B cell (primary cell): ENCODE data around the gene ABLIM3. TPM values are rescaled to one million over a fixed set of nuclear protein-coding genes. Genes with fewer than 3 reads are reported as not detected.

ENCODE experiments used
- ATAC-seq: fragments of 200-7000 bp; cut with Tn5 transposase; one replicate; pipeline ENCODE4 v1.10.0; 2021; ENCODE audit warnings: low read depth, mild to moderate bottlenecking, moderate number of reproducible peaks, moderate library complexity
- CTCF ChIA-PET: fragments of 350-600 bp; sonication (Branson Sonifier 250); formaldehyde crosslinking; loops from one replicate; lab custom pipeline; 2021; ENCODE audit warnings: antibody characterized with exemption, inconsistent platforms; lab: Charles Lee
- POLR2A ChIA-PET: fragments of 350-600 bp; sonication (Branson Sonifier 250); formaldehyde crosslinking; loops from one replicate; lab custom pipeline; 2021; ENCODE audit warnings: antibody characterized with exemption; lab: Charles Lee
- DNase-seq: peaks from one replicate; pipeline ENCODE4 v3.0.0; 2013
- H2AFZ ChIP-seq: 2 replicates; pipeline ENCODE4 v1.6.1; 2012; ENCODE audit warnings: mild to moderate bottlenecking, low read depth, low read length; ENCODE audit not compliant: insufficient read depth, poor library complexity, severe bottlenecking
- H3K27ac ChIP-seq, 2 donors: 1 replicate in 1 of 2; 2 replicates in 1 of 2; pipeline ENCODE4 v1.5.1; 2012 to 2013; ENCODE audit warnings: low read length in 2 of 2, mild to moderate bottlenecking in 2 of 2, moderate library complexity in 1 of 2
- H3K27me3 ChIP-seq, 4 experiments: fragments of 200-600 bp in 1 of 4; sonication (generic) in 1 of 4; replicated peaks in 1 of 4; 1 replicate in 2 of 4; 2 replicates in 2 of 4; pipeline versions ENCODE4 v1.6.1 to v1.7.0; 2013 to 2016; ENCODE audit warnings: low read length in 3 of 4, mild to moderate bottlenecking in 2 of 4, mixed read lengths in 1 of 4, moderate library complexity in 1 of 4; ENCODE audit not compliant: insufficient read depth in 4 of 4, control insufficient read depth in 3 of 4; ENCODE audit errors: control extremely low read depth in 1 of 4
- H3K36me3 ChIP-seq, 2 experiments: replicated peaks in 1 of 2; 1 replicate in 1 of 2; 2 replicates in 1 of 2; pipeline versions ENCODE4 v1.6.1 to v1.7.1; 2013; ENCODE audit warnings: low read length in 1 of 2; ENCODE audit not compliant: insufficient read depth in 2 of 2, control insufficient read depth in 1 of 2; ENCODE audit errors: control extremely low read depth in 1 of 2, extremely low read depth in 1 of 2
- H3K4me1 ChIP-seq, 2 donors: fragments of 200-600 bp in 1 of 2; sonication (generic) in 1 of 2; 1 replicate in 1 of 2; 2 replicates in 1 of 2; pipeline versions ENCODE4 v1.5.1 to v1.6.1; 2013 to 2017; ENCODE audit warnings: low read length in 2 of 2; ENCODE audit not compliant: control insufficient read depth in 2 of 2, insufficient read depth in 2 of 2
- H3K4me2 ChIP-seq: replicated peaks from 2 replicates; pipeline ENCODE3; 2012; ENCODE audit warnings: mild to moderate bottlenecking, low read depth, low read length; ENCODE audit not compliant: poor library complexity, severe bottlenecking
- H3K4me3 ChIP-seq, 5 experiments: fragments of 200-600 bp in 1 of 5; sonication (generic) in 1 of 5; 1 replicate in 3 of 5; 2 replicates in 2 of 5; pipeline versions ENCODE4 v1.5.1 to v1.7.0; 2011 to 2016; ENCODE audit warnings: low read length in 4 of 5, mild to moderate bottlenecking in 4 of 5, low read depth in 2 of 5, control low read depth in 1 of 5, moderate library complexity in 1 of 5; ENCODE audit not compliant: insufficient read depth in 1 of 5; ENCODE audit errors: control extremely low read depth in 1 of 5, extremely low read depth in 1 of 5
- H3K79me2 ChIP-seq: fragments of 200-600 bp; sonication (generic); one replicate; pipeline ENCODE4 v1.6.0; 2016; ENCODE audit warnings: low read length; ENCODE audit not compliant: control insufficient read depth, insufficient read depth
- H3K9ac ChIP-seq: fragments of 200-600 bp; sonication (generic); 2 replicates; pipeline ENCODE4 v1.6.1; 2017; ENCODE audit warnings: mild to moderate bottlenecking, low read length, moderate library complexity
- H3K9me3 ChIP-seq, 3 donors: one replicate each; pipeline versions ENCODE4 v1.6.1 to v1.7.1; 2013; ENCODE audit warnings: low read length in 2 of 3; ENCODE audit not compliant: control insufficient read depth in 2 of 3, insufficient read depth in 1 of 3; ENCODE audit errors: control extremely low read depth in 1 of 3
- H4K20me1 ChIP-seq: 2 replicates; pipeline ENCODE4 v1.6.0; 2012; ENCODE audit warnings: mild to moderate bottlenecking, low read length; ENCODE audit not compliant: insufficient read depth, control insufficient read depth, poor library complexity, severe bottlenecking
- H3K27ac Mint-ChIP-seq: one replicate; pipeline ENCODE4 v1.8.0; 2021; ENCODE audit warnings: mixed read lengths
- H3K27me3 Mint-ChIP-seq: one replicate; pipeline ENCODE4 v1.8.0; 2021; ENCODE audit warnings: mixed read lengths
- H3K4me1 Mint-ChIP-seq: one replicate; pipeline ENCODE4 v1.8.0; 2021; ENCODE audit warnings: mixed read lengths
- H3K4me3 Mint-ChIP-seq: one replicate; pipeline ENCODE4 v1.8.0; 2021; ENCODE audit warnings: mixed read lengths
- H3K9me3 Mint-ChIP-seq: one replicate; pipeline ENCODE4 v1.8.0; 2022; ENCODE audit warnings: mixed read lengths; ENCODE audit not compliant: insufficient read depth
- CTCF ChIP-seq: fragments of 200-600 bp; IDR thresholded peaks from one replicate; pipeline ENCODE4 v1.8.0; 2022; ENCODE audit warnings: antibody characterized with exemption, mild to moderate bottlenecking
- EZH2 ChIP-seq: IDR thresholded peaks from 2 replicates; pipeline ENCODE4 v1.6.1; 2012; ENCODE audit warnings: borderline replicate concordance, low read depth, mild to moderate bottlenecking, moderate library complexity, low read length; ENCODE audit not compliant: insufficient read depth, poor library complexity, severe bottlenecking
- WGBS: methylation state at CpG from one replicate; pipeline ENCODE4 v1.1.5; 2013; ENCODE audit warnings: missing lambda C conversion rate; ENCODE audit not compliant: insufficient coverage; 5-methylcytosine and 5-hydroxymethylcytosine counted together
- intact Hi-C: fragments of 100-400 bp; cut with micrococcal nuclease; formaldehyde crosslinking; loops from one replicate; pipeline ENCODE4 v1.10.0; 2022
- polyA plus RNA-seq: library from polyadenylated mRNA; depleted of rRNA; stranded (reverse); fragments of >200 nt; gene quantifications from 2 replicates; pipeline ENCODE4 v1.2.3, GENCODE V29; 2012
- total RNA-seq, 2 donors: library from RNA; stranded (reverse); fragments of 120-200 nt in 1 of 2; gene quantifications; 1 replicate in 1 of 2; 2 replicates in 1 of 2; pipeline versions ENCODE4 v1.2.3 to v1.2.4, GENCODE V29; 2013 to 2022

The ABLIM3 gene
- total and polyA plus RNA-seq, 2 donors (not counting 1 experiment from before 2014, with no cell fraction given), result not detected

- WGBS, result no CpG with 5 or more reads among the region's 6 CpGs
- H3K4me2 ChIP-seq, result no peak overlapping the region
- H3K36me3 ChIP-seq, result no peaks in the 10 kb centered on the region
- intact Hi-C loops, result no loop called here
- H2AFZ ChIP-seq, result no peak overlapping the region
- H3K27ac ChIP-seq, result no peak overlapping the region
- H3K27me3 ChIP-seq, result no peaks in the 10 kb centered on the region
- ChIA-PET POLR2A (no interaction called here), CTCF (no interaction called here)
- ATAC-seq, result no peak
- DNase-seq, result no peak
- Mint-ChIP-seq H3K4me1 (no peaks in the 10 kb centered on the region), H3K9me3 (no peaks in the 10 kb centered on the region), H3K4me3 (no peak overlapping the region), H3K27ac (no peak overlapping the region), H3K27me3 (peaks cover 31% of the 10 kb centered on the region)
- H3K79me2 ChIP-seq, result no peaks in the 10 kb centered on the region
- no peaks in the 10 kb centered on the region for H3K4me1 ChIP-seq
- H4K20me1 ChIP-seq, result no peaks in the 10 kb centered on the region
- H3K9ac ChIP-seq, result no peak overlapping the region
- TF ChIP-seq EZH2 (no peak), CTCF (no peak)
- no peak overlapping the region for H3K4me3 ChIP-seq
- no peaks in the 10 kb centered on the region for H3K9me3 ChIP-seq
These were observed 88.1 kb downstream of the ABLIM3 start for GRCh38 chr5:149229298-149229937.

- H3K4me3 Mint-ChIP-seq, result no peak overlapping the region
These were observed 94.5 kb downstream of the ABLIM3 start for GRCh38 chr5:149235841-149236240.

More at GRCh38 chr5:149235841-149236240, 94.5 kb downstream of the ABLIM3 start:
- peaks cover 29% of the 10 kb centered on the region for H3K27me3 Mint-ChIP-seq
- Histone ChIP-seq H3K36me3 (no peaks in the 10 kb centered on the region), H3K9me3 (peaks cover 0 to 13% (median 0%) of the 10 kb centered on the region in 3 donors), H4K20me1 (no peaks in the 10 kb centered on the region), H3K79me2 (no peaks in the 10 kb centered on the region), H3K9ac (no peak overlapping the region), H3K27me3 (peaks cover 0 to 6% (median 0%) of the 10 kb centered on the region in 4 experiments), H3K4me3 (no peak overlapping the region), H3K4me2 (no peak overlapping the region), H3K4me1 (peaks cover 7 to 9% of the 10 kb centered on the region in 2 donors), H2AFZ (no peak overlapping the region), H3K27ac (no peak overlapping the region)
- no peaks in the 10 kb centered on the region for H3K9me3 Mint-ChIP-seq
- DNase-seq (no peak), ATAC-seq (no peak)
- no peak overlapping the region for H3K27ac Mint-ChIP-seq
- peaks cover 10% of the 10 kb centered on the region for H3K4me1 Mint-ChIP-seq
- TF ChIP-seq EZH2 (no peak), CTCF (no peak)
- POLR2A ChIA-PET, result no interaction called here
- CTCF ChIA-PET, result no interaction called here
- intact Hi-C loops, result no loop called here
